ENCODE data around the gene KIAA1549.

- TF ChIP-seq CTCF (IDR thresholded peaks at IDR 0.05), result no peak
- TF ChIP-seq POLR2A (IDR thresholded peaks at IDR 0.05), result no peak
Measured at GRCh38 chr7:138890499-138891445, 90.4 kb downstream of the KIAA1549 start.
